Ovary (tissue), 9 donors: ENCODE results near the gene NPY. TPM values are rescaled to one million over a fixed set of nuclear protein-coding genes. Genes with fewer than 3 reads are reported as not detected.

Experiments used
- DNase-seq, 5 donors: peaks; one replicate each; pipeline ENCODE4 v3.0.0-alpha.2; 2019 to 2020
- H3K27ac ChIP-seq, 2 donors: fragments of 200-600 bp; one replicate each; pipeline versions ENCODE4 v1.5.1 to v1.8.0; 2019 to 2022
- H3K27me3 ChIP-seq: fragments of 200-600 bp; one replicate; pipeline ENCODE4 v1.8.0; 2022
- H3K36me3 ChIP-seq: fragments of 200-600 bp; sonication (generic); one replicate; pipeline ENCODE4 v1.5.1; 2019
- H3K4me1 ChIP-seq: one replicate; pipeline ENCODE4 v1.8.1; 2013; ENCODE audit warnings: mild to moderate bottlenecking, moderate library complexity; ENCODE audit not compliant: insufficient read depth
- H3K4me3 ChIP-seq: fragments of 200-600 bp; sonication (generic); one replicate; pipeline ENCODE4 v1.5.1; 2017
- H3K9me3 ChIP-seq, 2 donors: fragments of 200-600 bp in 1 of 2; sonication (generic) in 1 of 2; one replicate each; pipeline versions ENCODE4 v1.5.1 to v1.8.1; 2013 to 2019; ENCODE audit warnings: mild to moderate bottlenecking in 1 of 2, moderate library complexity in 1 of 2
- EP300 ChIP-seq: sonication (generic); formaldehyde crosslinking; IDR thresholded peaks from one replicate; pipeline ENCODE4 v1.6.1; 2017; ENCODE audit warnings: antibody characterized with exemption
- POLR2A ChIP-seq: fragments of 450-650 bp; IDR thresholded peaks from one replicate; pipeline ENCODE4 v1.6.1; 2017; ENCODE audit warnings: antibody characterized with exemption, mild to moderate bottlenecking, moderate library complexity
- WGBS, 3 donors: extraction: QIAGEN DNeasy Blood & Tissue Kit in 1 of 3; methylation state at CpG; one replicate each; pipeline versions ENCODE4 v1.1.5 to v1.1.7; 2013 to 2017; 5-methylcytosine and 5-hydroxymethylcytosine counted together
- intact Hi-C, 4 donors: fragments of 100-400 bp; cut with DNase I; formaldehyde crosslinking; loops; one replicate each; pipeline versions ENCODE4 v1.11.0 to v1.15.1; 2022 to 2023
- polyA plus RNA-seq, 2 donors: library from polyadenylated mRNA; stranded (reverse); fragments of 200-250 nt in 1 of 2; fragments of 350-450 nt in 1 of 2; fragmentation: Illumina TruSeq in 1 of 2; extraction: RNeasy Lipid Tissue Mini Kit (QIAGEN cat#74804) in 1 of 2; gene quantifications; one replicate each; pipeline ENCODE4 v1.2.3, GENCODE V29; 2013 to 2014
- total RNA-seq, 7 donors: library from RNA; depleted of rRNA in 2 of 7; stranded (reverse); fragments of >200 nt in 2 of 7; fragmentation: NEBNext Ultra II Directional in 3 of 7; extraction: Animal tissue kit (Norgen Biotek cat#: 25700) in 3 of 7; gene quantifications; one replicate each; pipeline versions ENCODE4 v1.1.0 to v1.2.4, GENCODE V29; 2016 to 2023
- TF ChIP-seq, protein P1 (sequence below), 3 donors: fragments of 450-650 bp in 2 of 3; fragments of 200-600 bp in 1 of 3; IDR thresholded peaks; one replicate each; pipeline versions ENCODE4 v1.5.1 to v1.8.0; 2016 to 2022; ENCODE audit warnings: antibody characterized with exemption in 3 of 3, mild to moderate bottlenecking in 1 of 3
- donor health status: DM: no; HTN: no; CAD: no; lungs with moderate emphysema.
- donor health status: DM: no; HTN: no; CAD: no.
- donor health status: Bipolar disorder and iron deficiency.
- donor health status: DM: yes; HTN: yes; CAD: no.
- donor health status: DM: no; HTN: no; CAD: no.
- donor health status: DM: yes; HTN: yes; CAD: no.

Gene NPY
- total and polyA plus RNA-seq, 9 donors, result 0.53 to 4.5 (median 0.94) TPM; not detected in 6

- no peak for DNase-seq
- no peak overlapping the region for H3K27ac ChIP-seq
- TF ChIP-seq POLR2A, result no peak
- TF ChIP-seq, protein P1, sequence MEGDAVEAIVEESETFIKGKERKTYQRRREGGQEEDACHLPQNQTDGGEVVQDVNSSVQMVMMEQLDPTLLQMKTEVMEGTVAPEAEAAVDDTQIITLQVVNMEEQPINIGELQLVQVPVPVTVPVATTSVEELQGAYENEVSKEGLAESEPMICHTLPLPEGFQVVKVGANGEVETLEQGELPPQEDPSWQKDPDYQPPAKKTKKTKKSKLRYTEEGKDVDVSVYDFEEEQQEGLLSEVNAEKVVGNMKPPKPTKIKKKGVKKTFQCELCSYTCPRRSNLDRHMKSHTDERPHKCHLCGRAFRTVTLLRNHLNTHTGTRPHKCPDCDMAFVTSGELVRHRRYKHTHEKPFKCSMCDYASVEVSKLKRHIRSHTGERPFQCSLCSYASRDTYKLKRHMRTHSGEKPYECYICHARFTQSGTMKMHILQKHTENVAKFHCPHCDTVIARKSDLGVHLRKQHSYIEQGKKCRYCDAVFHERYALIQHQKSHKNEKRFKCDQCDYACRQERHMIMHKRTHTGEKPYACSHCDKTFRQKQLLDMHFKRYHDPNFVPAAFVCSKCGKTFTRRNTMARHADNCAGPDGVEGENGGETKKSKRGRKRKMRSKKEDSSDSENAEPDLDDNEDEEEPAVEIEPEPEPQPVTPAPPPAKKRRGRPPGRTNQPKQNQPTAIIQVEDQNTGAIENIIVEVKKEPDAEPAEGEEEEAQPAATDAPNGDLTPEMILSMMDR (IDR thresholded peaks at IDR 0.05), result no peak
- no peak for TF ChIP-seq EP300
- no peaks in the 10 kb centered on the region for H3K36me3 ChIP-seq
- 84 to 89% (median 84%) methylated on average over 3 of the region's 3 CpGs for WGBS, 3 donors
- H3K27me3 ChIP-seq, result no peaks in the 10 kb centered on the region
- H3K4me1 ChIP-seq, result no peaks in the 10 kb centered on the region
- H3K4me3 ChIP-seq, result no peak overlapping the region
- intact Hi-C loops, result no loop called here
- no peaks in the 10 kb centered on the region for H3K9me3 ChIP-seq
Measured at GRCh38 chr7:24312588-24312987, 28.6 kb downstream of the NPY start.

DNA sequence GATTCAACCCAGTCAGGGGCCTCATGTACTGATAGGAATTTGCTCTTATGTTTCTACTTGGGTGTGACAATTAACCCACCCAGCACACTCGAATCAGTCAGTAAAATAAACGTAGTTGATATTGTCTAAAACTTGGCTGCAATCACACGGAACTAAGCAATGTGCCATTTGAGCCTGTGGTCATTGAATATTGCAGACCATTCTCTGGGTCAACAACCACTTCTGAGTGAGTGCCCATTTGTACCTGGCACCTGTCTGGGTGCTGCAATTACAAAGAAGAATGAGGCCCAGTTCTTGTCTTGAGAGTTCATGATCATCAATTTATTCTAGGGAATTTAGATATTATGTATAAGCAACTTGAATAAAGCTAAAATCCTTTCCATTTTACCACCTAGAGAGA, 29.8 kb downstream of the NPY start:
- intact Hi-C loops, result no loop called here
- Histone ChIP-seq H3K27me3 (no peaks in the 10 kb centered on the region), H3K9me3 (no peaks in the 10 kb centered on the region), H3K4me3 (no peak overlapping the region), H3K36me3 (no peaks in the 10 kb centered on the region), H3K4me1 (no peaks in the 10 kb centered on the region), H3K27ac (no peak overlapping the region)
- TF ChIP-seq EP300 (no peak), POLR2A (no peak)
- TF ChIP-seq, protein P1 (IDR thresholded peaks at IDR 0.05), result no peak
- no peak for DNase-seq
- 36 to 55% (median 43%) methylated on average over 3 of the region's 3 CpGs for WGBS, 3 donors

DNA sequence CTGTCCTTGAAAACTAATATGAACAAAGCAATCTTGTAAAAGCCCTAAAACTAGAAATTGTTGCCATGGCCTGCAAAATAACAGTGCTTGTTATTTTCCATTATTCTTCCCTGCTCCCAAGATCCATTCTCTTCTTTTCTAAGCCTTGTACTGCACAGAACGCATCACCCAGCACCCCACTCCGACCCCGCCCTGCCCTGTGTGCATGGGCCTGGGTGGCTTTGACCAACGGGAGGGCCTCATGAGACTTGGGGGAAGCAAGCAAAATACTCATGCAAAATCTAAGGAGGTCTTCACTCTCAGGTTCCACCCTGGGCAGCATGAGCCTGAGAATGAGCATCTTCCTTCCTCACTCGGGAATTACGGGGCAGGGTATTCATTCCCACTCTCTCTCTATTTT, 32.4 kb downstream of the NPY start:
- Histone ChIP-seq H3K4me3 (no peak overlapping the region), H3K36me3 (no peaks in the 10 kb centered on the region), H3K9me3 (no peaks in the 10 kb centered on the region), H3K27me3 (no peaks in the 10 kb centered on the region), H3K4me1 (no peaks in the 10 kb centered on the region), H3K27ac (no peak overlapping the region)
- DNase-seq, result no peak
- intact Hi-C loops, result no loop called here
- TF ChIP-seq, protein P1 (IDR thresholded peaks at IDR 0.05), result no peak
- no peak for TF ChIP-seq EP300
- no peak for TF ChIP-seq POLR2A
- WGBS, 3 donors, result 80 to 87% (median 81%) methylated on average over 6 of the region's 6 CpGs

GRCh38 chr7:24318326-24318725, 34.3 kb downstream of the NPY start:
- no peaks in the 10 kb centered on the region for H3K36me3 ChIP-seq
- H3K4me3 ChIP-seq, result no peak overlapping the region
- 46 to 63% (median 51%) methylated on average over 6 of the region's 6 CpGs for WGBS, 3 donors
- H3K27ac ChIP-seq, result no peak overlapping the region
- no peak for TF ChIP-seq EP300
- TF ChIP-seq, protein P1 (IDR thresholded peaks at IDR 0.05), result no peak
- TF ChIP-seq POLR2A, result no peak
- no peaks in the 10 kb centered on the region for H3K4me1 ChIP-seq
- no peaks in the 10 kb centered on the region for H3K9me3 ChIP-seq
- intact Hi-C loops, result no loop called here
- no peak for DNase-seq
- no peaks in the 10 kb centered on the region for H3K27me3 ChIP-seq

GRCh38 chr7:24319209-24319608, 35.2 kb downstream of the NPY start:
- Histone ChIP-seq H3K9me3 (no peaks in the 10 kb centered on the region), H3K27me3 (no peaks in the 10 kb centered on the region), H3K36me3 (no peaks in the 10 kb centered on the region), H3K4me1 (no peaks in the 10 kb centered on the region), H3K4me3 (no peak overlapping the region), H3K27ac (no peak overlapping the region)
- no peak for DNase-seq
- TF ChIP-seq POLR2A (no peak), EP300 (no peak)
- TF ChIP-seq, protein P1 (IDR thresholded peaks at IDR 0.05), result no peak
- intact Hi-C loops, result no loop called here
